Measurements from ENCODE around the gene CCNB1IP1. TPM values are rescaled to one million over a fixed set of nuclear protein-coding genes. Genes with fewer than 3 reads are reported as not detected.
A peak's percentile ranks its signal among the peaks of the same experiment; 100 is the strongest.

Gene CCNB1IP1
- polyA plus RNA-seq, 1 of the 3 experiments (the other 2 are of a cell fraction): 35.4 TPM

GRCh38 chr14:20343862-20344220, 10.8 kb upstream of the CCNB1IP1 start:
- DNase-seq: no peak

GRCh38 chr14:20343092-20343861, 10.2 kb upstream of the CCNB1IP1 start, which contains the start of gene PARP2:
PARP2 (plus strand) TSS chr14:20343635; CDS start chr14:20343642, 7 bp downstream.
- CTCF ChIA-PET: interaction anchor here (0.5 to 4.9 kb wide), 10 partner anchors 10 to 924 kb away, joined by 3 to 30 read pairs (median 4); partner anchors contain the start of gene CCNB1IP1
- TF ChIP-seq CHD2 (IDR thresholded peaks at IDR 0.05; ENCODE audit: low read length, partially characterized antibody) (peak; percentile 98), SIN3A (IDR thresholded peaks at IDR 0.05; ENCODE audit: borderline replicate concordance, low read depth, low read length) (peak; percentile 98), POLR2AphosphoS5 (IDR thresholded peaks at IDR 0.05; ENCODE audit: low read depth, low read length) (peak; percentile 99), EP300 (IDR thresholded peaks at IDR 0.05; ENCODE audit: borderline replicate concordance in 1 of 2, low read depth in 1 of 2, low read length in 1 of 2) (no peak; a peak in 1 of 4 replicates), FOXM1 (IDR thresholded peaks at IDR 0.05; ENCODE audit: low read depth) (no peak), NFIC (IDR thresholded peaks at IDR 0.05; ENCODE audit: borderline replicate concordance) (no peak), MAX (IDR thresholded peaks at IDR 0.05; ENCODE audit: low read depth) (peak; percentile 45), TAF1 (IDR thresholded peaks at IDR 0.05; ENCODE audit: borderline replicate concordance, low read depth, low read length) (peak; percentile 74; the same call in 1 of the 2 replicates), RXRA (IDR thresholded peaks at IDR 0.05; ENCODE audit: borderline replicate concordance, low read depth) (peak; percentile 69; the same call in 1 of the 2 replicates), MXI1 (IDR thresholded peaks at IDR 0.05; ENCODE audit: low read depth, low read length) (peak; percentile 98), MEF2A (IDR thresholded peaks at IDR 0.05; ENCODE audit: borderline replicate concordance, low read depth) (no peak), IRF3 (IDR thresholded peaks at IDR 0.05; ENCODE audit: low read depth, low read length) (no peak), NRF1 (IDR thresholded peaks at IDR 0.05; ENCODE audit: low read depth, low read length) (peak; percentile 79), TCF12 (IDR thresholded peaks at IDR 0.05) (peak; percentile 41; the same call in 1 of the 2 replicates), JUND (IDR thresholded peaks at IDR 0.05) (peak; percentile 27; the same call in 1 of the 2 replicates), USF1 (IDR thresholded peaks at IDR 0.05; ENCODE audit: borderline replicate concordance, low read depth) (no peak; the same call in 1 of the 2 replicates), ELF1 (IDR thresholded peaks at IDR 0.05) (no peak; the same call in 1 of the 2 replicates), RCOR1 (IDR thresholded peaks at IDR 0.05; ENCODE audit: low read length) (peak; percentile 32), TEAD4 (IDR thresholded peaks at IDR 0.05; ENCODE audit: borderline replicate concordance, insufficient read depth) (peak; percentile 90), SMC3 (IDR thresholded peaks at IDR 0.05; ENCODE audit: low read depth, low read length) (no peak), RFX5 (IDR thresholded peaks at IDR 0.05; ENCODE audit: low read length) (no peak)

More at GRCh38 chr14:20343862-20344220, 10.8 kb upstream of the CCNB1IP1 start:
- Histone ChIP-seq H3K4me2 (peak overlapping the region; percentile 64), H2AFZ (ENCODE audit: low read depth) (peak overlapping the region; percentile 83), H3K79me2 (ENCODE audit: insufficient read depth) (peaks cover 20% of the 10 kb centered on the region), H3K4me1 (ENCODE audit: control insufficient read depth in 1 of 2, insufficient read depth in 2 of 2, low read depth in 1 of 2, low read length in 1 of 2) (no peaks in the 10 kb centered on the region), H4K20me1 (ENCODE audit: insufficient read depth) (no peaks in the 10 kb centered on the region), H3F3A (replicated peaks; ENCODE audit: insufficient read depth) (peaks cover 25% of the 10 kb centered on the region), H3K9me2 (no peaks in the 10 kb centered on the region), H3K9me3 (no peaks in the 10 kb centered on the region), H3K36me3 (replicated peaks in 1 of 2; ENCODE audit: control insufficient read depth in 1 of 2, insufficient read depth in 2 of 2, low read length in 1 of 2) (peaks cover 13 to 25% of the 10 kb centered on the region in 2 experiments), H3K4me3 (ENCODE audit: low read depth in 2 of 2, low read length in 1 of 2) (peak overlapping the region; percentile 74), H3K9ac (peak overlapping the region; percentile 93), H3K27ac (ENCODE audit: low read depth in 2 of 2, low read length in 1 of 2) (peak overlapping the region; percentile 71 to 95), H3K27me3 (ENCODE audit: insufficient read depth) (no peaks in the 10 kb centered on the region)
- POLR2A ChIA-PET: interaction anchor here (0.9 to 2.1 kb wide), 11 partner anchors 10 to 727 kb away, joined by 3 to 23 read pairs (median 5); partner anchors contain the start of genes APEX1, OSGEP, PIP4P1 and TEP1
- CTCF ChIA-PET: interaction anchor here (1.2 to 4.9 kb wide), 7 partner anchors 11 to 696 kb away, joined by 3 to 30 read pairs (median 7); no protein-coding TSS in a partner anchor
- no peak for TF ChIP-seq RXRA (IDR thresholded peaks at IDR 0.05; ENCODE audit: borderline replicate concordance, low read depth)
- TF ChIP-seq SIN3A (IDR thresholded peaks at IDR 0.05; ENCODE audit: borderline replicate concordance, low read depth, low read length): no peak
- no peak for TF ChIP-seq POLR2AphosphoS5 (IDR thresholded peaks at IDR 0.05; ENCODE audit: low read depth, low read length)
- no peak for TF ChIP-seq MEF2A (IDR thresholded peaks at IDR 0.05; ENCODE audit: borderline replicate concordance, low read depth)
- no peak for TF ChIP-seq EZH2phosphoT487 (IDR thresholded peaks at IDR 0.05; ENCODE audit: borderline replicate concordance, low read depth)
- no peak for TF ChIP-seq USF1 (IDR thresholded peaks at IDR 0.05; ENCODE audit: borderline replicate concordance, low read depth)
- 0% methylated on average over 3 of the region's 3 CpGs for WGBS (ENCODE audit: low lambda C conversion rate)

More at GRCh38 chr14:20343092-20343861, 10.2 kb upstream of the CCNB1IP1 start, which contains the start of gene PARP2:
- Histone ChIP-seq H3K27ac (ENCODE audit: low read depth in 2 of 2, low read length in 1 of 2) (peak within 1 kb of the TSS; percentile 84 to 95), H3K36me3 (replicated peaks in 1 of 2; ENCODE audit: control insufficient read depth in 1 of 2, insufficient read depth in 2 of 2, low read length in 1 of 2) (peaks cover 13 to 19% of the 10 kb centered on the region in 2 experiments), H3K79me2 (ENCODE audit: insufficient read depth) (peaks cover 20% of the 10 kb centered on the region), H3F3A (replicated peaks; ENCODE audit: insufficient read depth) (peaks cover 21% of the 10 kb centered on the region), H3K9me3 (no peaks in the 10 kb centered on the region), H3K4me2 (peak within 1 kb of the TSS; percentile 77), H3K9me2 (no peaks in the 10 kb centered on the region), H3K27me3 (ENCODE audit: insufficient read depth) (no peaks in the 10 kb centered on the region), H2AFZ (ENCODE audit: low read depth) (peak within 1 kb of the TSS; percentile 100), H3K4me1 (ENCODE audit: control insufficient read depth in 1 of 2, insufficient read depth in 2 of 2, low read depth in 1 of 2, low read length in 1 of 2) (no peaks in the 10 kb centered on the region), H3K4me3 (ENCODE audit: low read depth in 2 of 2, low read length in 1 of 2) (peak within 1 kb of the TSS; percentile 74 to 99), H4K20me1 (ENCODE audit: insufficient read depth) (no peaks in the 10 kb centered on the region), H3K9ac (peak within 1 kb of the TSS; percentile 93)
- peak; percentile 94 for DNase-seq
- POLR2A ChIA-PET: interaction anchor here (0.6 to 2.1 kb wide), 17 partner anchors 9 to 728 kb away, joined by 3 to 23 read pairs (median 4); partner anchors contain the start of genes APEX1, OSGEP, PIP4P1 and PNP
- under 1% methylated on average over 37 of the region's 50 CpGs for WGBS (ENCODE audit: low lambda C conversion rate)
